T follicular helper cell (primary cell): ENCODE data around the gene ARHGAP24.

Experiments
- DNase-seq: peaks from one replicate; pipeline ENCODE4 v3.0.0-alpha.2; 2020; ENCODE audit warnings: low read depth

The ARHGAP24 gene

DNA sequence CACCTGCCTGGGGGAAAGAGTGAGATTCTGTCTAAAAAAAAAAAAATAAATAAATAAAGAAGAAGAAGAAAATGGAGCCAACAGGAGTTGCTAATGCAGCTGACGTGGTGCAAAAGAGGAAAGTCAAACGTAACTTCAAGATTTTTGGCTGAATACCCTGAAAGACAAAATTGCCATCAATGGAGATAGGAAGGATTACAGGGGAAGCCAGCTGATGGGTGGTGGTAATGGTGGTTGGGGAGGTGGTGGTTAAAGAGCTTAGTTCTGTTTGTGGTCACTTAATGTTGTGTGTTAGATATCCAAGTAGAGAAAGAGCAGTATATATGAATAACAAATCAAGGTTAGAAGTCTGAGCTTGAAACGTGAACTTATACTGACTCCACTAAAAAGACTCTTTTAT, 225.4 kb downstream of the ARHGAP24 start:
- DNase-seq: no peak

DNA sequence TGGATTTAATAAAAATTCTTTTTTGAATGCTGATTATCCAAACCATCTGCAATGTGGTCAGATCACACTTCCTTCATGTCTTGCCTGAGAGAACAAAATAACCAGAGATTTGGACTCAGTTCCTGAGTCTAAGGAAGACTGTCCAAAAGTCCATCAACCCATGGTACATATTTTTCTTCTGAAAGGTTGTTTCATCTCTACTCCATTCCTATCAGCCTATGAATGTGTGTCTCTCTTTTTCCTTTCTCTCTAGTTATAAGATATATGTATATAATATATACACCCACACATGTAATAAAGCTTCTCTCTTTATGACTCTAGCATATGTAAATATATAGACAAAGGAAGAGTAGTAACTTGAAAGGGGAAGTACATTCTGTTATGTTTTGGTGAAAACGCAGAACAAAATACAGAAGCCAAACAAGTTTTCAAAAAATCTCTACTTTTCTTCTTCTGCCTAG, 226.9 kb downstream of the ARHGAP24 start:
- no peak for DNase-seq

DNA sequence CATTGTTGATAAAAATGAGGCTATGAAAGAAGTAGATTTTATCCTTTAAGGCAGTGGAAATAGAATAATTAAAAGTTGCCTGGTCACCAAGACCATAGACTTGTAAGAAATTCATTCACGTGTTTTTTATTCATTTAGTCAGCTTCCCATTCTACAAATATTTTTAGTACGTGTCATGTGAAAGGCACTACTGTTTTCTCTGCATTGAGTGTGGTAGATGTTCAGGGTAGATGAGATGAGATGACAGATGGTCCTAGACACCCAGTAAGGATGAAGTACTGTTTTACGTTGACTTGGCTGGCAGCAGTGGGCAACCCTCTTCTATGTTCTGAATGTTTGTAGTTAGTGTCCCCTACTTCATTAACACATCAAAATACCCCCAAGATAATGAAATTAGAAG, 228.1 kb downstream of the ARHGAP24 start:
- no peak for DNase-seq

DNA sequence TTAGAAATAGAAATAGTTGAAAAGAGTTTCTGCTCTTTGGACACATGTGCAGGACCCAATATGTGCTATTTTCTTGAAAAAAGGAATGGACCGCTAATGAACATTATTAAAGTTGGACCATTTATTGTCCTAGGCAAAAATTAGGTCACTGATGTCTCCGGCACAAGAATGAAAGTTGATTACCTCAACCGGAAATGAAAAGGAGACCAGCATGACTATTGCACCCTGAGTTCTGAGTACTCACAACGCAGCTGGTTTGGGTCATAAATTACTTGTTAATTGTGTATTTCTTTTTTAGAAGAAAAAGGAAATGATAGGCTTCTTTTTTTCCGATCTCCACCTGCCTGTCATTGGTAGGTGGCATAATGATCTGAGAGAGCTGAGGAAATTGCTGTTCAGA, 232.7 kb downstream of the ARHGAP24 start:
- DNase-seq: no peak

DNA sequence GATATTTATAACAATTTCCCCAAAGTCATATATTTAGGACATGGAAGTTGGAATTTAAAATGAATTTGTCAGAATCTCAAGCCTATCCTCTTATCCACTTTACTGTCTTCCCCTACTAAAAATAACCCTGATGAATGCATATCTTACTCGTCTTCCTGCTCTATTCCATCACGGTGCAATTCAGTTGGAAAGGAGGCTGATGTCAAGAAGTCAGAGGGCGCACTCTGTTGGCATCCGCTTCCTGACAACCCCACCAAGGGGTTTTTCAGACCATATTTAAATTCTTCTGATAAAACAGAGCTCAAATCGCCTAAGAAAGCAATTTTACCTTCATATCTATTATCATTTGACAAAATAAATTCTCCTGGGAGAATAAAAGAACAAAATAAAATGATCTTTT, 233.5 kb downstream of the ARHGAP24 start:
- DNase-seq: no peak

DNA sequence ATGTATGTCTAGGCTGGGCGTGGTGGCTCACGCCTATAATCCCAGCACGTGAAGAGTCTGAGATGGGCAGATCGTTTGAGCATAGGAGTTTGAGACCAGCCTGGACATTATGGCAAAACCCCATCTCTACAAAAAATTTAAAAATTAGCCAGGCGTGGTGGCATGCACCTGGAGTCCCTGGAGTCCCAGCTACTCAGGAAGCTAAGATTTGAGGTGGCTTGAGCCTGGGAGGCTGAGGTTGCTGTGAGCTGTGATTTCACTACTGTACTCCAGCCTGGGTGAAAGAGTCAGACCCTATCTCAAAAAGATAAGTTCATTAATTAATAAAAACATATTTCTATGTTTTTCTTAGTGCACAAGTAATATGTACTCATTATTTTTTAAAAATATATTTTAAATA, 238.1 kb downstream of the ARHGAP24 start:
- DNase-seq: no peak

DNA sequence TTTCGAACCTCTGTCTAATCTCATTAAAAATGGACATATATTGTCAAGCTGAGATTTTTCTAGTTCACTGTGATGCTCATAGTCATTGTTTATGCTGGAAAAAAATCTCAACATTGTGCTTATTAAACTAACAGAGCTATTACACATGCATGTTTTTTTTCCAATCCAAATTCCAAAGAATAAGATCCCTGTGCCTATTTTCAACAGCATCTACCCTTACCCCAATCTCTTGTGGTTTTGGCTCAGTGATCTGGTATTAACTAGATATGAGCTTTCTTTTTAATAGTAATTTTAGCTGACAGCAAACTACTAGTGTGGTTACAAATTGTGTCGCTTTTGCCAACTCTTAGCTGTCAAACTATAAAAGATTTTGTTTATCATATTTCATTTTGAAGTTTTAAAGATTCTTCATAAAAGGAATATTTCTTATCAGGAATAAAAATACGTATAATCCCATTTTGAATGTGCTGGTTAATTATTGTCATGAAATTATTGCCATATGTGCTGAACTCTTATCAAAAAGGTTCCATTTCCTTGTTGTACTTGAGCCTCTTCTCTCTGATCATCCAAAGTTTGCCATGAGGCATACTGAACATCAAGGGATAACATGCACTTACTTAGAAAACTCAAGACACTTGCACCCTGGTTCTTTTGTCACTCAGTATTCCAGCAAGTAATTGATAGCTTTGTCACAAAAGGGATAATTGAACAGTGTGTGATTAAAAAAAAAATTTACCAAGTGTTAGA, 241.2 kb downstream of the ARHGAP24 start:
- DNase-seq: no peak

DNA sequence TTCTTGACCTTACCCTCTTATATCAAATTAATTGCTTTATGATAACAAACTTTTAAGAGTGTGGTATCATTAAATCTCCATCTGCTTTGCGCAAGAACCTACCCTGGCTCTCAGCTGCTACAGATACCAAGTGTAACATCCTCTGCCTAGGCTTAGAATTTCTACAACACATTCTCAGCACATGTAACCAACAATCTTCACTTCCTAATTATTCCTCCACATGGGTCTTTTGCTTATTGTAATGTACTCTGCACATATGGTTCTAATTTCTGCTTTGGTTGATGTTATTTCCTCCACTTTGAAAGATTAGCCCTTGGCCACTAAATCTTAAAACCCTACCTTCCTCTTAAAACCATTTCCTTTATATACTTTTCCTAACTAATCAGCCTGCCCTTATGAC, 242.4 kb downstream of the ARHGAP24 start:
- DNase-seq: no peak

DNA sequence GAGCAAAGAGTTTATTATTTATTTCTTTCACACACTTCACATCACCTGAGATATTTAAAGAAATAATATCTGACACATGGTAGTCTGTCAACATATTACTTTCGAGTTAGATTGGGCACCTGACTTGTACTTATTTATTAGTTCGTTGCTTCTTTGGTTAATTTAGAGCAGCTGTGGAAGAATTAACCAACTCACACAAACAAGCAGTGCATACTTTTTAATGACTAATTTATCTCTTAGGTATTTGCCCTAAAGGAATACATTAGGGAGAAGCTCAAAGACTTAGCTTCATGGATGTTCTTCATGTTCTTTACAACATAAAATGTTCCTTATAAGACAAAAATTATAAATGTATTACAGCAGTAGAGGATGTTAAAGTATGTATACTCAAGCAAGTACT, 242.9 kb downstream of the ARHGAP24 start:
- DNase-seq: no peak

DNA sequence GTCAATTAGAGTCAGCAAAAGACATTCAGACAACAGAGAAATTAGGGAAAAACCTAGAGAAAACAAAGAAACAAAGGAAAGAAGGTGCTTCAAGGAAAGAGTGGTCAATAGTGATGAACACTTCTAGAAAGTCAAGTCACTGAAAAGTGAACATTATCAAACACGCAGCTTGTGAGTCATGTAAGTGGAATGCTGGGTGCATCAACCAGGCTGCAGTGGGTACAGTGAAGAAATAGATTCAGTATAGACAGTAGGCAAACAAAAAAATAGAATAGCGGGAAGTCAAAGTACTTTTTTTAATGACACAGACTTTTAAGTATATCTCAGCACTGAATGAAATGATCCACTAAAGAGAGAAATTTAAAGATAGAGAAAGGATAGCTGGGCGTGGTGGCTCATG, 245.8 kb downstream of the ARHGAP24 start:
- no peak for DNase-seq

DNA sequence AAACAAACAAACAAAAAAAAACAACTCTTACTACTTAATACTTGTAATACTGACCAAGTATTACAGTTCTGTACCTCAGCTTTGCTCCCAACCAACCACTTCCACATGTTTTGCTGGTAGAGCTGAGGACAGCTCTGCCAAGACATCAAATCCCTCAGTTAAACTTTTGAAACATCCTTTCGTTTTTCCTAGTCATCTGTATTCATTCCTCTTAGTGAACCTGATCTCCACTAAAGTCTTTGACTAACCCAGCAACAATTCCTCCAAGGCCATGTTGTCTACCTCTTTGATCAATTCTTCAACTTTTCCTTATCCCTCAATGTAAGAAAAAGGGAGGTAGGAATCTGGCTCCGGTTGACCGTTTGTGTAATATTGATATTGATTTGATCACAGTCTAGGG, 247.5 kb downstream of the ARHGAP24 start:
- no peak for DNase-seq

DNA sequence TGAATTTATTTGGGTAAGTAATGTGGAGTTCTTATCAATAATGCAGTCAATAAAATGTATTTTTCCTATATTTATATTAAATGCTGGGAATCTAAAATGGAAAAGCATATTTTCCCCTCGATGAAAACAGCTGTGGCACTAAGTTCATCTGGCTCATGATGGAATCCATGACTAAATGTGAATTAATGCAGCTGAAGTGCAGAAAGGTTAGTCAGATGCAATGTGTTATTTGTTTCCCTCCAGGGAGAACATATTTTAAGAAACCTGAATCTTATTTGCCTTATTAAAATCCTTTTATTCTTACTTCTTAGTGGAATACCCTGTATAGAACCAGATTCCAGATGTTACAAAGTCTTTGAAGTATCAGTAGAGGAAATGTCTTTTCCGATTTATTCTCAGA, 247.9 kb downstream of the ARHGAP24 start:
- no peak for DNase-seq

DNA sequence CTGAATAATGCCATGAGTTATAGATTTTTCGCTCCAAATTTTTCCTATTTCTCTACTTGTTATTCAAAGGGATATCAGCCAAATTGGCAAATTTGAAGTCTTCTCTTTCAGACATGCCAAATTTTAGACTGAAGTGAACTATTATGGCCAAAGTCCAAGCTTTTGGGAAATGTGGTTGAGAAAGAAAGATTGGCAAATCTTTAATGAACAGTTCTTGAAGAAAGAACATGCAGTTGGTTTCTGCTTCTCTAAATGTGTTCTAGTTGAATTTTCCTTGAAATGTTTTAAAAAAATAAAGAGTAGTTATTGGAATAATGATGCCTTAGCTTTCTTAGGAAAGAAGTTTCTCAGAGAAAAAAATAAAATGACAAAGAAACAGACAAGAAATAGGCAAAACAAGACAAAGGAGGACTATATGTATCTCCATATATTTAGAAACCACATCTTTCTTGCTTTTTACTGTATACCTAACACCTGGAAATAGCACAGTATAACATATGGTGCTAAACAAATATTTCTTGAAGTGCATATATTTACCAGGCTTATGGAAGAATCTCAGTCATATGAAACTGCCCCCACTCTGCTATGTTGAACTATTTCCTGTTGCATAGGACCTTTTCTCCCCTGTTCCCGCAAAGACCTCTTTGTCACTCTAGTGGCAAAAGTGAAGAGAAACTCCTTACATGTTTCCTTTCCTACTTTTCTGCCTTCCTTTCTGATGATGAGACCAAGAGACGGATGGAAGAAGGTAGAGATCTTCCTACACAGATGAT, 250.0 kb downstream of the ARHGAP24 start:
- no peak for DNase-seq

DNA sequence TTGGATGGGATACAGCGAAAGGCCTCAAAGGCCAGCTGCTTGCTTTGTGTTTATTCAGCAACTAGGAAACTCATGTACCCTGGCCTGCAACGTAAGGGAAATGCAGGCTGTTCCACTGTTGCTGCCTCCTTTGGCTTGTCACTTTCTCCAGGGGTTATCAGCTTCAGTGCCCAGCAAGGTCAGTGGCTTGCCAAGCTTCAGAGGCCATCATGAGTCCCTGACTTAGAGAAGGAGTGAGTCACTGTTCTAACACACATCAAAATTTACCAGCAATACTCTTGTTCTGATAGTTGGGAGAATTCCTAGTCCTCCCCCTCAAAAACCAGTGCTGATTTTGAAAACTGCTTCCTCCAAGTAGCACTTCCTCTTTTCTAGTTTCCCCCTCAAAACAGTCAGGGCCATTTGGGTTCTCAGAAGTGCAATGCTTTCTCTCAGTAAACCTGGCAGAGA, 250.8 kb downstream of the ARHGAP24 start:
- DNase-seq: no peak

DNA sequence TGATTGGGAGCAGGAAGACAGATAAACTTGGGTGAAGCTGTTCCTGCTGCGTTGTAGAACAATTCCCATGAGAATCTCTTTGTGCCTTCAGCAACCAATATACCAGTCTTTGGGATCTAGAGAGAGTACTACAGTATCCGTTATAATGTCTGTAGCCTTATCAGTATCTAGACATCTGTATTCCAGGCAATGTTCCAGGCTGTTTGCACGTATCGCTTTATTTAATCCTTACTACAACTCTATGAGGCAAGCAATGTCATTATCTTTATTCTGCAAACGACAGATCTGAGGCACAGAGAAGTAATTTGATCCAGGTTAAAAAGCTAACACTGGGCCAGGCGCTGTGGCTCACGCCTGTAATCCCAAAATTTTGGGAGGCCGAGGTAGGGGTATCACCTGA, 251.6 kb downstream of the ARHGAP24 start:
- no peak for DNase-seq

DNA sequence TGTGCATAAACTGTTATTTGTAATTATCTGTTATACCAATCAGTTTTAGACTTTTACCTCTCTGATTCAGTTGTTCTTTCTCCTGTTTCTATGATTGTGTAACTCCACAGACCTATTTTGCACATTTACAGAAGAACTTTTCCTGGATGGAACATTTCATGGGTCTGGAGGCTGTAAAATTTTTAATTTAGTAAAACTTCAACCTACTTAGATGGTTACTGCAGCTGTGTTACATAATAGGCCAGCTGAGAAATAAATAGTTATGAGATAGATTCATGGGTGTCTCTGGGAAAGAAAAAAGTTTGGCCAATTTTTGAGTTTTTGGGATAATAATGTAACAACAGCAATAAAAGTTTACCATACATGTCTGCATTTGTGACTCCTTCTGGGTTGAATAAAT, 253.5 kb downstream of the ARHGAP24 start:
- DNase-seq: no peak

DNA sequence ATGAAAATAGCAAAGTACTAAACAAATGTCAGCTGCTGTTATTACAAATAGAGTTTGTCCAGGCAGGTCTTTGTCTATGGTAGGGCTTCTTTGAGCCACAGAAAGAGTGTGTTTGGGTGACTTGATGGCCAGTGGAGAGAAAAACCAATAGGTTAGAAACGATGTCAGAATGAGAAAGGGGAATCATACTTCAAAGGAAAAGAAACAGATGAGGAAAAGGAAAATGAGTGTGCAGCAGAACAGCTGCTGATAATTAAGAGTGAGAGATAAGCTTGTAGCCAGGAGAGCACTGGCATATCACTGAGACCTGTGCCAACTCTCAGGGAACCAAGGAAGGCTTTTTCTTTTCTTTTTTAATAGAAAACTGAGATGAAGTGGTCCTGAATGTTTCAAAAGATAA, 257.2 kb downstream of the ARHGAP24 start:
- no peak for DNase-seq

DNA sequence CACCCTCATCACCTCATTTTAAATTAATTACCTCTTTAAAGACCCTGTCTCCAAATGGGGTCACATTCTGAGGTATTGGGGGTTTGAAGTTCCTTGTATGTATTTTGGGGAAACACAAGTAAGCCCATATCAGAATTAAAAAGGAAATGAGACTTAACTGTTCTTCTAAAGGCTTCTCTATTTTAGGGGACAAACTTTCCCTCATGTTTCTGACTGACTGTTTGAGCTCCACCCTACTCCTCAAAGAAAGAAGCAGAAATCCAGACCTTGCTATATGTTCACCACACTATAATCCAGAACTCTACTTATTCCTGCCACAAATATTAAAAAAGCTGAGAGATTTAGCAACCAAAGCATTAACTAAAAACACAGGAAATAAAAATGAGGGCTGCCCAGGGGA, 258.8 kb downstream of the ARHGAP24 start:
- no peak for DNase-seq

DNA sequence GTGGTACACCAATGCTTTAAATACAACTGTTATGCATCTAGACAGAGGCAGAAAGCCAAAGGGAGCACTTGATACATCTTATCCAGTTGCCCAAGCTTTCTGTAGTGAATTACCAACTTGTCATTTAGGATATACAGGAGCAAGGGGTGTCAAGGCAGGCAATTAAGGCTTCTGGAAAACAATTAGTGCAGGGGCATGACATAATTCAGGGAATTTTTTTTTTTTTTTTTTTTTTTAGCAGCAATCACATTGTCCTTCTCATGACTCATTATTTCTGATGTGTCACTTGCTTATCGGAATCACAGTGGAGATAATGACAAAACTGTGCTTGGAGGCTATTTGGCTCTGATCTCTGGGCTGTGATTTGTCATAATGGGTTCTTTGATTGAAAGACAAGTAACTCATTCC, 259.5 kb downstream of the ARHGAP24 start:
- DNase-seq: no peak

DNA sequence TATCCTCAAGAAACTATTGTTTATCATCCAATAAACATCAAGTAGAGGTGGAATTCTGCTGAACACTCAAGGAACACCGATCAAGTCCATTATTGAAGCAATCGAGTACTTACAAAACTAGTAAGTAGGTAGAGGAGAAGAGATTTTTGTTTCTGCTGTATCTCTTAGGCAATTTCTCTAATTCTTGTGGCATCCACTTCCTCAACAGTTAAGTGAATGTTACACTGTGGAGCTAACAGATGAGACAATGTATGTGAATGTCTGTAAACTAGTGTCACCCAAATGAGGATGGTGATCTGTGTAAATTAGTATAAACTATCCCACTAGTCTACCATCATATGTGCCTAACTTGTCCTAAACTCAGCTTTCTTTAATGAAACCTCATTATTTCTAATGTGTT, 261.6 kb downstream of the ARHGAP24 start:
- DNase-seq: no peak

DNA sequence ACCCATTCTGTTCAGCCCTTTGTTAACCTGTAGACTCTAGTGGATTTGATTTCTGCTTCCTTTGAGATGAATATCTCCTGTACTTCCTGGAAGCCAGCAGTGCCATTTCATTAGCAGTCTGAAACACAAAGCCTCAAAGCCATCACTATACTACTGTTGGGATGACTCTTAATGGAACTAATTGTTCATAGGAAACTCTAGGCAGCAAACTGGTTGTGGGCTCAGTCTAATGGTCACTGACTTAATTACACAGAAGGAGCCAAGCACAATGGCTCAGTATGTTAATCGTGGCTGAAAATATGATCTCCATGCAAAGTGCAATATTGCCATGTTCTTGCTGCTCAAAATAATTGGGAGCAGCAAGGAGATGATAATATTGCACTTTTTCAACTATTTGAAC, 262.3 kb downstream of the ARHGAP24 start:
- no peak for DNase-seq

DNA sequence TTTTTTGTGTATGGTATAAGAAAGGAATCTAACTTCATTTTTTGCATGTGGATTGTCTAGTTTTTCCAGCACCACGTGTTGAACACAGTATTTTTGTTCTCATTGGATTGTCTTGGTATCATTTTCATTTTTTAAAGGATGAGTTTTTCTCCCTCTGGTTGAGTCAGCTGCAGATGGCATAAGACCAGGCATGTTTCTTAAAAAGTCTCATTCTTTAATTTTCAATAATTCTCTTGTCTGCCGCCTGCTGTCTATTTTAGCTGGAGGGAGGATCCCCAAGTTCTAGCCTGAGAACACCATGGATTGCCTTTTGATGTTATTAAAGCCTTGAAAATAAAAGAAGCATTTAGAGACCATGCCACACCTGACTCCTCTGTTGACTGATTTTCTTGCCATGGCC, 263.8 kb downstream of the ARHGAP24 start:
- no peak for DNase-seq

DNA sequence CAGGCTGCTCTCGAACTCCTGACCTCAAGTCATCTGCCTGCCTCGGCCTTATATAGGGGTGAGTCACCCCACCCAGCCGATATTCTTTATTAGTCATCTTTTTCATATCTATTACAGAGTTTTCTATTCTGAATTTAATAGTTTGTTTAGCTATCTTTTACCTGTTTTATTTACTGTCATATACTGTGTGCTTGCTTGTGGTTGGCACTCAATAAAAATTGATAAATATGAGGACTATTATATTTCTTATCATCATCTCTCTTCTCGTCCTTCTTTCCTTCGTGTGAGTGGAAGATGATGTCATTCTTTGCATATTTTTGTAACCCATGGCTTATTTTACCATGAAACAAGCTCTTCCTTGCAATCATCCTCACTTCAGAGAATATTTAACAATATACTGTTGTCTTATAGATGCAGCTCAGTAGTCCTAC, 265.5 kb downstream of the ARHGAP24 start:
- no peak for DNase-seq
